Measurements from ENCODE around the gene PUM2.

PUM2 gene

DNA sequence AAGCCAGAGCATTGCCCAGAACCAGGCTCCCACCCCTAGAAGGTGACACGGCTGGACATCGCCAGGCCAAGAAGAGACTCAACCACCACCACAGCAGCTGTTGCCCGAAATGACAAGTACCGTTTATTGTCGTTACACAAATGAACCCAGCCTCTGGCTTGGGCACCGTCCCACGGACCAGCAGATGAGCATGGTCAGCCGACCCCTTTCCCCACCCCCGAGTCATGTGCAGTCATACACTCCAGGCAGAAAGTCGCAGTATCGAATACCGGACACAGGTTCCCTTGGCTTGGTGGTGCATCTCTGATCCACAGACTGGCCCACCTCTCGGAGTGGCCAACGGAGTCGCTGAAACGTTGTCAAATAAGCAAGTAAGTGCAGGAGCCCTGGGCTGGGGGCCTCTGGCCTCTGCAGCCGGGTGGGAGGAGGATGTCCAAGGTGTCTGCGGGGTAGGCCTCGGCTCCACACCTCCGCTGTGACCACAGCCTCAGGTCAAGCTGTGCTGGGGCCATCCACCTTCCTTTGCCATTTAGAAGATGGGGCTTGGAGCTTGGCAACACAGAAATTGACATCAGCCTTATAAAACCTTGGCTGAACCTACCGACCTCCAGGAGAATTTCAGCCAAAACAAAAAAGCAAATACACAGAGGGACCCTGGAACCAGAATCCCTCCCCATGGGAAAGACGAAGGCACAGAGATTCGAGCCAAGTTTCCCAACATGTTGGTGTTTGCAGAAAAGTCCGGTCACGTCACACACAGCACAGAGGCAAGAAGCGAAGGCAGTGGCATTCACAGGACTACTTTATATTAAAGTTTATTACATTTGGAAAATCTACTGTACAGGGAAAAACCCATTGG lies 149.7 kb downstream of the PUM2 start:
- TF ChIP-seq, protein P1, sequence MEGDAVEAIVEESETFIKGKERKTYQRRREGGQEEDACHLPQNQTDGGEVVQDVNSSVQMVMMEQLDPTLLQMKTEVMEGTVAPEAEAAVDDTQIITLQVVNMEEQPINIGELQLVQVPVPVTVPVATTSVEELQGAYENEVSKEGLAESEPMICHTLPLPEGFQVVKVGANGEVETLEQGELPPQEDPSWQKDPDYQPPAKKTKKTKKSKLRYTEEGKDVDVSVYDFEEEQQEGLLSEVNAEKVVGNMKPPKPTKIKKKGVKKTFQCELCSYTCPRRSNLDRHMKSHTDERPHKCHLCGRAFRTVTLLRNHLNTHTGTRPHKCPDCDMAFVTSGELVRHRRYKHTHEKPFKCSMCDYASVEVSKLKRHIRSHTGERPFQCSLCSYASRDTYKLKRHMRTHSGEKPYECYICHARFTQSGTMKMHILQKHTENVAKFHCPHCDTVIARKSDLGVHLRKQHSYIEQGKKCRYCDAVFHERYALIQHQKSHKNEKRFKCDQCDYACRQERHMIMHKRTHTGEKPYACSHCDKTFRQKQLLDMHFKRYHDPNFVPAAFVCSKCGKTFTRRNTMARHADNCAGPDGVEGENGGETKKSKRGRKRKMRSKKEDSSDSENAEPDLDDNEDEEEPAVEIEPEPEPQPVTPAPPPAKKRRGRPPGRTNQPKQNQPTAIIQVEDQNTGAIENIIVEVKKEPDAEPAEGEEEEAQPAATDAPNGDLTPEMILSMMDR (IDR thresholded peaks at IDR 0.05), result no peak

DNA sequence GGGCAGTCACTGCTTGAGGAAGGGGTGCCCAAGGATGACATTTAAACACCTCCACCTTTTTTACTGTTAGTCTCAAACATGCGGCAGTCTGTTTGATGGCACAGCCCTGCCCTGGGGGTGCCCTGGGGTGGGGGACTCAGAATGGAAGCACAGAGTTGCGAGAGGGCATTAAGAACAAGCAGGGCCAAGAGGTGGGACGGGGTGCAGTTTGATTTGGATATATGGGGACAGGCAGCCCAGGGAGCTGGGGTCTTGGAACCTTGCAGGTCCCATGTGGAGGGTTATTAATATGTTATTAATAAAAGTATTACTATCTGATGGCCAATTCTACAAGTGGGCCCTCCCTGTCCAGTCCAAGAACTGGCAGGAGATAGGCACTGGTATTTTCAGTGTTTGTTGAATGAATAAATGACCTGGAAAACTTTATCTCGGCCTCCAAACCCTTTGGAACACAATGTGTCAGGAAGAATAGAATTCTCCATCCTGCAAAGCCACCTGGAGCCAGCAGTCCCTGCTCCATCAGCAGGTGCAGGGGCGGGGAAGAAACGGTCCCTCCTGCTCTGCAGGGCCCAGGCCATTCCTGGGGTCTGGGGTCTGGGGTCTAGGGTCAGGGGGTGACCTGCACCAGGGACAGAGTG lies 150.9 kb downstream of the PUM2 start:
- TF ChIP-seq, protein P1 (IDR thresholded peaks at IDR 0.05), result no peak

DNA sequence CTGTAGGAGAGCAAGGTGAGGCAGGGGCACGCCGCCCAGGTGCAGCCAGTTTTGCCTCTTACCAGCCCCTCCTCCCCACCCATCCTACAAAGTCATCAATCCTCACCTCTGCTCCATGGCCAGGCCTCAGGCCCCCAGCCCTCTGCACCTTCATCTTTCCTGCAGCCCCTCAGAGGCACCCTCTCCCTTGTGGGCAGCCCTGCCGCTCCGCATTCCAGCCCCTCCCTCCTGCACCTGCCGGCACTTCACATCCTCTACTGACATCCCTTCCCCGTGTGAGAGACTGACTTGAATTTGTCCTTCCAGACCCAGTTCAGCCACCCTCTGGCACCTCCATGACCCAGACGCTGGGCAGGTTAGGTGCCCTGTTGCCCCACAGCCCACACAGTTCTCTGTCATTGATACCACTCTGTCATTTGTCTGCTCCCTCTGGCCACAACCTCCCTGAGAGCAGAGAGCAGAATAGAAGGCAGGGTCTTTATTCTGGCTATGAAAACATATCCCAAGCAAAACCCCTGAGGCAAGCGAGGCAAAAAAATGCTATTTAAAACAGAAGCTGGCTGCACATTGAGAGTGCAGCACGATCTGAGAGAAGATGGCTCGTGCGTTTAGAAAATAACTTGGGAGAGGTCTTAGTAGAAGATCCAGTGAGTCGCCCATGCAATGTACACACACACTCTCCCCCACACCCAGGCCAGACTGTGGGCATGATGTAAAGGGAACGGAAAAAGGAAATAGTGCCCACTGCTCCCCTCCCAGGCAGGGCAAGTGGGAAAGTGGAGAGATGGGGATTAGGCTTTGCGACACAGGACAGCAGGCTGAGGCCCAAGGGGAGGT lies 151.6 kb downstream of the PUM2 start:
- TF ChIP-seq, protein P1 (IDR thresholded peaks at IDR 0.05), result no peak
